Endothelial cell of umbilical vein (primary cell): Measurements from ENCODE around the gene ZSCAN2. TPM values are rescaled to one million over a fixed set of nuclear protein-coding genes. Genes with fewer than 3 reads are reported as not detected.

Experiments used
- BruUV-seq: library from RNA; stranded (reverse); fragments of 400-500 nt; replicated peaks from 2 replicates; lab custom pipeline; 2021; lab: Mats Ljungman, UMichigan
- CTCF ChIA-PET: fragments of 300-600, 350-600 bp; sonication (Branson Sonifier 250); formaldehyde crosslinking; loops from one replicate; lab custom pipeline; 2021; ENCODE audit warnings: antibody characterized with exemption, inconsistent platforms; lab: Charles Lee
- POLR2A ChIA-PET: fragments of 300-600, 350-600 bp; sonication (Branson Sonifier 250); formaldehyde crosslinking; loops from one replicate; lab custom pipeline; 2021; ENCODE audit warnings: antibody characterized with exemption, inconsistent platforms; lab: Charles Lee
- DNase-seq: peaks from one replicate; pipeline ENCODE4 v3.0.0-alpha.2; 2011; ENCODE audit warnings: low read depth, low spot score
- FAIRE-seq: peaks from 2 replicates; lab custom pipeline; 2011; peaks lifted over from hg19 to GRCh38; lab: Jason Lieb, UNC
- H2AFZ ChIP-seq: 2 replicates; pipeline ENCODE4 v1.6.0; 2012; ENCODE audit warnings: low read depth, low read length, control low read depth, inconsistent platforms
- H3K27ac ChIP-seq: 2 replicates; pipeline ENCODE4 v1.5.1; 2011; ENCODE audit warnings: low read depth, mild to moderate bottlenecking, control low read depth, low read length, moderate library complexity; ENCODE audit not compliant: insufficient read depth
- H3K27me3 ChIP-seq, 2 experiments: 2 replicates each; pipeline versions ENCODE4 v1.6.0 to v1.6.1; 2011; ENCODE audit warnings: low read length in 2 of 2, mixed read lengths in 1 of 2; ENCODE audit not compliant: control insufficient read depth in 2 of 2, insufficient read depth in 2 of 2
- H3K36me3 ChIP-seq, 2 experiments: 2 replicates in 1 of 2; 3 replicates in 1 of 2; pipeline ENCODE4 v1.5.1; 2011; ENCODE audit warnings: low read length in 2 of 2, mild to moderate bottlenecking in 1 of 2, moderate library complexity in 1 of 2; ENCODE audit not compliant: control insufficient read depth in 2 of 2, insufficient read depth in 2 of 2; ENCODE audit errors: extremely low read depth in 1 of 2
- H3K4me1 ChIP-seq: 3 replicates; pipeline ENCODE4 v1.5.1; 2011; ENCODE audit warnings: mild to moderate bottlenecking, low read length; ENCODE audit not compliant: control insufficient read depth, insufficient read depth; ENCODE audit errors: extremely low read depth
- H3K4me2 ChIP-seq: 2 replicates; pipeline ENCODE4 v1.6.1; 2011; ENCODE audit warnings: low read length, control low read depth, mixed read lengths; ENCODE audit not compliant: insufficient read depth
- H3K4me3 ChIP-seq, 3 experiments: fragments of 200-600 bp in 1 of 3; sonication (generic), shearing (Covaris generic) in 1 of 3; replicated peaks in 1 of 3; 2 replicates each; pipeline ENCODE4 v1.5.1; 2011 to 2016; ENCODE audit warnings: control low read depth in 3 of 3, low read length in 3 of 3, mild to moderate bottlenecking in 2 of 3, inconsistent platforms in 1 of 3, low read depth in 1 of 3, moderate library complexity in 1 of 3; ENCODE audit not compliant: insufficient read depth in 1 of 3
- H3K79me2 ChIP-seq: 2 replicates; pipeline ENCODE4 v1.6.0; 2012; ENCODE audit warnings: low read length, inconsistent platforms; ENCODE audit not compliant: control insufficient read depth, insufficient read depth
- H3K9ac ChIP-seq: replicated peaks from 2 replicates; pipeline ENCODE3; 2011; ENCODE audit warnings: low read length, control low read depth; ENCODE audit not compliant: insufficient read depth; ENCODE audit errors: extremely low read depth
- H3K9me1 ChIP-seq: replicated peaks from 3 replicates; pipeline ENCODE4 v1.6.0; 2011; ENCODE audit warnings: mild to moderate bottlenecking, low read length; ENCODE audit not compliant: control insufficient read depth, insufficient read depth; ENCODE audit errors: extremely low read depth
- H3K9me3 ChIP-seq: replicated peaks from 2 replicates; pipeline ENCODE4 v1.5.1; 2012; ENCODE audit warnings: low read length, inconsistent platforms; ENCODE audit not compliant: control insufficient read depth, insufficient read depth
- H4K20me1 ChIP-seq: replicated peaks from 2 replicates; pipeline ENCODE3; 2011; ENCODE audit warnings: mild to moderate bottlenecking, low read length; ENCODE audit not compliant: control insufficient read depth, insufficient read depth; ENCODE audit errors: extremely low read depth
- CTCF ChIP-seq, 2 donors: IDR thresholded peaks; 1 replicate in 1 of 2; 2 replicates in 1 of 2; pipeline ENCODE4 v1.5.1; 2011; ENCODE audit warnings: low read length in 2 of 2, mild to moderate bottlenecking in 2 of 2, moderate library complexity in 2 of 2, control low read depth in 1 of 2, inconsistent platforms in 1 of 2, low read depth in 1 of 2; ENCODE audit not compliant: insufficient read depth in 1 of 2; ENCODE audit errors: extremely low read depth in 1 of 2
- EZH2 ChIP-seq: IDR thresholded peaks from 2 replicates; pipeline ENCODE4 v1.6.1; 2012; ENCODE audit warnings: borderline replicate concordance, low read depth, mild to moderate bottlenecking, moderate library complexity, low read length, inconsistent platforms; ENCODE audit not compliant: severe bottlenecking
- FOS ChIP-seq: IDR thresholded peaks from 2 replicates; pipeline ENCODE4 v1.6.1; 2011; ENCODE audit warnings: mild to moderate bottlenecking, low read length, moderate library complexity, borderline replicate concordance; ENCODE audit not compliant: insufficient read depth
- GATA2 ChIP-seq: IDR thresholded peaks from 2 replicates; pipeline ENCODE4 v1.7.0; 2011; ENCODE audit warnings: low read depth, mild to moderate bottlenecking, moderate library complexity, mixed read lengths, low read length; ENCODE audit not compliant: insufficient read length, insufficient read depth
- JUN ChIP-seq: IDR thresholded peaks from 2 replicates; pipeline ENCODE4 v1.6.1; 2011; ENCODE audit warnings: borderline replicate concordance, low read depth; ENCODE audit not compliant: insufficient read length, insufficient read depth
- MAX ChIP-seq: IDR thresholded peaks from 2 replicates; pipeline ENCODE4 v1.6.1; 2011; ENCODE audit not compliant: insufficient read depth, insufficient read length
- MYC ChIP-seq: IDR thresholded peaks from one replicate; pipeline ENCODE4 v1.6.1; 2011; ENCODE audit warnings: mild to moderate bottlenecking, low read depth, low read length
- POLR2A ChIP-seq: IDR thresholded peaks from 2 replicates; pipeline ENCODE4 v1.6.1; 2012; ENCODE audit warnings: low read depth, mild to moderate bottlenecking, control low read depth, low read length
- POLR2AphosphoS5 ChIP-seq: IDR thresholded peaks from 2 replicates; pipeline ENCODE4 v1.6.1; 2012; ENCODE audit warnings: low read depth, mild to moderate bottlenecking, control low read depth, low read length, moderate library complexity; ENCODE audit not compliant: insufficient read depth
- dilution Hi-C: fragments of 300-500 bp; cut with MboI; formaldehyde crosslinking; loops from one replicate; pipeline ENCODE4 v1.15.0; 2019; ENCODE audit warnings: low sequenced_read_pairs; ENCODE audit not compliant: extremely low pct_ligation_motif_present
- intact Hi-C: fragments of 100-400 bp; cut with micrococcal nuclease; formaldehyde crosslinking; loops from one replicate; pipeline ENCODE4 v1.10.0; 2022
- polyA plus RNA-seq, 4 experiments: library from polyadenylated mRNA; depleted of rRNA in 3 of 4; stranded (reverse) in 3 of 4; unstranded in 1 of 4; fragments of >200 nt; gene quantifications; 2 replicates each; pipeline versions ENCODE4 v1.2.1 to v1.2.3, GENCODE V29; 2011 to 2012; ENCODE audit warnings: missing spikeins in 1 of 4
- total RNA-seq: library from RNA; stranded (reverse); gene quantifications from 2 replicates; pipeline ENCODE4 v1.2.3, GENCODE V29; 2021

ZSCAN2 gene
- total and polyA plus RNA-seq, 2 donors (not counting 3 experiments of a cell fraction or from before 2014, with no cell fraction given) = 12.9 to 13.5 TPM

- POLR2A ChIA-PET = no interaction called here
- DNase-seq = no peak
- Histone ChIP-seq H3K4me2 (no peak overlapping the region), H3K79me2 (peaks cover 2% of the 10 kb centered on the region), H3K9me1 (no peaks in the 10 kb centered on the region), H3K27me3 (no peaks in the 10 kb centered on the region), H3K36me3 (peaks cover 20 to 46% of the 10 kb centered on the region in 2 experiments), H4K20me1 (no peaks in the 10 kb centered on the region), H3K9me3 (no peaks in the 10 kb centered on the region), H3K4me3 (no peak overlapping the region), H3K9ac (no peak overlapping the region), H3K27ac (no peak overlapping the region), H2AFZ (no peak overlapping the region), H3K4me1 (no peaks in the 10 kb centered on the region)
- dilution Hi-C loops = no loop called here
- no peak for FAIRE-seq
- TF ChIP-seq MAX (no peak), CTCF (IDR thresholded peaks at IDR 0.05; ENCODE audit: extremely low read depth in 1 of 2, insufficient read depth in 1 of 2, low read depth in 1 of 2, low read length in 2 of 2) (no peak), JUN (no peak), GATA2 (no peak), MYC (no peak), EZH2 (no peak), POLR2A (no peak), FOS (no peak), POLR2AphosphoS5 (no peak)
- intact Hi-C loops = no loop called here
- CTCF ChIA-PET = interaction anchor here (0.6 to 1.5 kb wide), 2 partner anchors 10 to 116 kb away, joined by 3 to 5 read pairs; partner anchors contain the start of gene WDR73
- BruUV-seq = no TSS peak
Observed at GRCh38 chr15:84643838-84644237, 43.0 kb downstream of the ZSCAN2 start.
